Measurements from ENCODE around the gene NLGN4Y. TPM values are rescaled to one million over a fixed set of nuclear protein-coding genes. Genes with fewer than 3 reads are reported as not detected.

Gene NLGN4Y
- 10 to 100 TPM in 2 of 4 donors, not detected in 2; 10.2 to 12.3 TPM for total RNA-seq

GRCh38 chrY:14524272-14525231 is at the start of gene NLGN4Y:
Gene NLGN4Y (plus strand): TSS chrY:14524529. CDS start chrY:14622120, 97,591 bp downstream.
- TF ChIP-seq CTCF (IDR thresholded peaks at IDR 0.05; ENCODE audit: low read depth), result no peak

- TF ChIP-seq CTCF (IDR thresholded peaks at IDR 0.05; ENCODE audit: low read depth), result no peak
Measured at GRCh38 chrY:14485935-14486334, 38.4 kb upstream of the NLGN4Y start.

GRCh38 chrY:14490226-14490625 is 34.1 kb upstream of the NLGN4Y start:
- no peak for TF ChIP-seq CTCF (IDR thresholded peaks at IDR 0.05; ENCODE audit: low read depth)

GRCh38 chrY:14498071-14498470 is 26.3 kb upstream of the NLGN4Y start:
- TF ChIP-seq CTCF (IDR thresholded peaks at IDR 0.05; ENCODE audit: low read depth), result no peak

- no peak for TF ChIP-seq CTCF (IDR thresholded peaks at IDR 0.05; ENCODE audit: low read depth)
Measured at GRCh38 chrY:14504592-14504991, 19.7 kb upstream of the NLGN4Y start.

- no peak for TF ChIP-seq CTCF (IDR thresholded peaks at IDR 0.05; ENCODE audit: low read depth)
Measured at GRCh38 chrY:14522379-14522950, 1.9 kb upstream of the NLGN4Y start.
